ENCODE data around the gene CACNG5. TPM values are rescaled to one million over a fixed set of nuclear protein-coding genes. Genes with fewer than 3 reads are reported as not detected.
"Not testable (repeated sequence)": the region's sequence is repeated elsewhere in the genome, so short reads cannot be mapped to it uniquely, and the experiment has no call there.

CACNG5 gene
- total and polyA plus RNA-seq, 2 donors (not counting 1 experiment from before 2014, with no cell fraction given), result not detected

DNA sequence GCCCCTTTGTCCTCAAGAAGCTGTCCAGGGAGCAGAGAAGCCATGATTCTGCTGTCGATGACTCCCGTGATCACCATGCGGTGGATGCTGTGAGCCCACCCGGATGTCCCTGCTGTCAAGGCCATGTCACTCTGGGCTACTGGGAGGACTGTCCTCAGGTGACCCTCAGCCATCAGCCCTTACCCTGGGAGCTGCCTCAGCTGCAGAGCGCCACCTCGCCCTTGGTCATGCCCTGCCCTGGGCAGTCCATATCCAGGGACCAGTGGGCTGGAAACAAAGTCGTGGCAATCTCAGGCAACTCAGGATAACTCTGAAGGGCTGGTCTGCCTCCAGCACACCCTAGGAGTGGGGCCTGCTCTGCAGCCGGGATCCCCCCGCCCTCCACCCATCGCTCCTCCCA is 63.6 kb downstream of the CACNG5 start:
- no peak overlapping the region for H3K27ac ChIP-seq (ENCODE audit: insufficient read depth, low read length)
- no peaks in the 10 kb centered on the region for H3K4me1 ChIP-seq (ENCODE audit: control insufficient read depth, extremely low read depth, insufficient read depth, low read length)
- H3K79me2 ChIP-seq (ENCODE audit: control insufficient read depth, insufficient read depth, low read length), result no peaks in the 10 kb centered on the region
- no peak overlapping the region for H3K9ac ChIP-seq (ENCODE audit: insufficient read depth, low read length)
- no peak for TF ChIP-seq EZH2 (IDR thresholded peaks at IDR 0.05; ENCODE audit: low read length, missing control alignments)
- TF ChIP-seq, protein P1, sequence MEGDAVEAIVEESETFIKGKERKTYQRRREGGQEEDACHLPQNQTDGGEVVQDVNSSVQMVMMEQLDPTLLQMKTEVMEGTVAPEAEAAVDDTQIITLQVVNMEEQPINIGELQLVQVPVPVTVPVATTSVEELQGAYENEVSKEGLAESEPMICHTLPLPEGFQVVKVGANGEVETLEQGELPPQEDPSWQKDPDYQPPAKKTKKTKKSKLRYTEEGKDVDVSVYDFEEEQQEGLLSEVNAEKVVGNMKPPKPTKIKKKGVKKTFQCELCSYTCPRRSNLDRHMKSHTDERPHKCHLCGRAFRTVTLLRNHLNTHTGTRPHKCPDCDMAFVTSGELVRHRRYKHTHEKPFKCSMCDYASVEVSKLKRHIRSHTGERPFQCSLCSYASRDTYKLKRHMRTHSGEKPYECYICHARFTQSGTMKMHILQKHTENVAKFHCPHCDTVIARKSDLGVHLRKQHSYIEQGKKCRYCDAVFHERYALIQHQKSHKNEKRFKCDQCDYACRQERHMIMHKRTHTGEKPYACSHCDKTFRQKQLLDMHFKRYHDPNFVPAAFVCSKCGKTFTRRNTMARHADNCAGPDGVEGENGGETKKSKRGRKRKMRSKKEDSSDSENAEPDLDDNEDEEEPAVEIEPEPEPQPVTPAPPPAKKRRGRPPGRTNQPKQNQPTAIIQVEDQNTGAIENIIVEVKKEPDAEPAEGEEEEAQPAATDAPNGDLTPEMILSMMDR (conservative IDR thresholded peaks at IDR 0.05 in 1 of 2, IDR thresholded peaks at IDR 0.05 in 1 of 2; ENCODE audit: low read depth in 1 of 2, low read length in 2 of 2), result no peak
- DNase-seq (ENCODE audit: low read depth in 2 of 2), result no peak
- H3K4me2 ChIP-seq (ENCODE audit: extremely low read depth, insufficient read depth, low read length), result no peak overlapping the region
- H2AFZ ChIP-seq (ENCODE audit: low read length), result no peak overlapping the region
- H3K9me3 ChIP-seq (ENCODE audit: control insufficient read depth, insufficient read depth, low read depth, low read length), result no peaks in the 10 kb centered on the region
- no peaks in the 10 kb centered on the region for H3K36me3 ChIP-seq (ENCODE audit: control insufficient read depth, insufficient read depth, low read length)
- no peaks in the 10 kb centered on the region for H4K20me1 ChIP-seq (ENCODE audit: control insufficient read depth, extremely low read depth, insufficient read depth, low read length)
- H3K27me3 ChIP-seq (ENCODE audit: control insufficient read depth, insufficient read depth, low read length), result peaks cover 6% of the 10 kb centered on the region
- no peak overlapping the region for H3K4me3 ChIP-seq (replicated peaks in 1 of 4; ENCODE audit: control extremely low read depth in 1 of 4, insufficient read depth in 1 of 4, low read depth in 3 of 4, low read length in 4 of 4)

DNA sequence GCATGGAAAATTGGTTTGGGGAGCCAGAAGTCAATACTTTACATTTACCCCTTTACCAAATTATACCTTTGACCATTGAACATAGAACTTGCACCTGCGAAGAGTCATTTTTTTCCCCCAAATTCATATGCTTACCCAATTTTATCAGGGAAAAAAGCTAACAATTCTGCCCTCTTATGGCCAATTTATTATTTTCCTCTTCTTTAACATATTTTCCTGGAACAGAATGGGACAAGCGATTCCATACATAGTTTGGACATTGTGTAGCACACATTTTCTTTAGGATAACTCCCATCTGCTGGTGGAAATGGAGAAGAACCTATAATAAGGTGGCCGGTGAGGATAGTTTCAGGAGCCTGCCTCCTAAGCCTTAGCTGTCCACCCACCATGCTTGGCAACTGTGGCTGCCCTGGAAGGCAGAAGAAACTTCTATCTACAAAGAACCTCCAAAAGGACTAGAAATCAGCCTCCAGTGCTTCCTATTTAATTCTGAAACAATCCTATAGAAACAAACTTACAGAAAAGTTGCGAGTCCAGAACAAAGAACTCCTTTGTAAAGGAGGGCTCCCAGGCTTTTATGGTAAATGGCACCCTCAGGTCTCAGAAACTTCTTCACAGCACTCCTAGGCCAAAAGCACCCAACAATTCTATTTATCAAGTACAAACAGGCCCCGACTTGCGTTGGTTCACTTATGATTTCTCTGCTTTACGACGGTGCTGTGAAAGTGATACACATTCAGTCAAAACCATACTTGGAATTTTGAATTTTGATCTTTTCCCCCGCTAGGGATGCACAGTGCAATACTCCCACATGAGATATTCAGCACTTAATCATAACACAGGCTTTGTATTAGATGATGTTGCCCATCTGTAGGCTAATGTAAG is 65.5 kb downstream of the CACNG5 start:
- H3K9me3 ChIP-seq (ENCODE audit: control insufficient read depth, insufficient read depth, low read depth, low read length), result no peaks in the 10 kb centered on the region
- H3K4me3 ChIP-seq (replicated peaks in 1 of 4; ENCODE audit: control extremely low read depth in 1 of 4, insufficient read depth in 1 of 4, low read depth in 3 of 4, low read length in 4 of 4), result no peak overlapping the region
- H3K4me2 ChIP-seq (ENCODE audit: extremely low read depth, insufficient read depth, low read length), result no peak overlapping the region
- H3K36me3 ChIP-seq (ENCODE audit: control insufficient read depth, insufficient read depth, low read length), result no peaks in the 10 kb centered on the region
- no peaks in the 10 kb centered on the region for H3K79me2 ChIP-seq (ENCODE audit: control insufficient read depth, insufficient read depth, low read length)
- H3K4me1 ChIP-seq (ENCODE audit: control insufficient read depth, extremely low read depth, insufficient read depth, low read length), result peaks cover 8% of the 10 kb centered on the region
- no peak overlapping the region for H3K27ac ChIP-seq (ENCODE audit: insufficient read depth, low read length)
- H3K27me3 ChIP-seq (ENCODE audit: control insufficient read depth, insufficient read depth, low read length), result peaks cover 11% of the 10 kb centered on the region
- peak; percentile 11 to 37 for DNase-seq (ENCODE audit: low read depth in 2 of 2)
- H4K20me1 ChIP-seq (ENCODE audit: control insufficient read depth, extremely low read depth, insufficient read depth, low read length), result no peaks in the 10 kb centered on the region
- TF ChIP-seq, protein P1 (conservative IDR thresholded peaks at IDR 0.05 in 1 of 2, IDR thresholded peaks at IDR 0.05 in 1 of 2; ENCODE audit: low read depth in 1 of 2, low read length in 2 of 2), result peak; percentile 10 to 39
- TF ChIP-seq EZH2 (IDR thresholded peaks at IDR 0.05; ENCODE audit: low read length, missing control alignments), result no peak
- no peak overlapping the region for H3K9ac ChIP-seq (ENCODE audit: insufficient read depth, low read length)
- no peak overlapping the region for H2AFZ ChIP-seq (ENCODE audit: low read length)

DNA sequence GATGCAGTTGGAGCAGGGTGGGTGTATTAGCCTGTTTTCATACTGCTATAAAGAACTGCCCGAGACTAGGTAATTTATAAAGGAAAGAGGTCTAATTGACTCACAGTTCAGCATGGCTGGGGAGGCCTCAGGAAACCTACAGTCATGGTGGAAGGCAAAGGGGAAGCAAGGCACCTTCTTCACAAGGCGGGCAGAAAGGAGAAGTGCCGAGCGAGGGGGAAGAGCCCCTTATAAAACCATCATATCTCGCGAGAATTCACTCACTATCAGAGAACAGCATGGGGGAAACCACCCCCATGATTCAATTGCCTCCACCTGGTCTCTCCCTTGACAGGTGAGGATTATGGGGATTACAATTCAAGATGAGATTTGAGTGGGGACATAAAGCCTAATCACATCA is 68.4 kb downstream of the CACNG5 start:
- H3K27me3 ChIP-seq (ENCODE audit: control insufficient read depth, insufficient read depth, low read length), result peaks cover 11% of the 10 kb centered on the region
- not testable (repeated sequence) for H3K9ac ChIP-seq (ENCODE audit: insufficient read depth, low read length); H3K27ac ChIP-seq (ENCODE audit: insufficient read depth, low read length); H3K36me3 ChIP-seq (ENCODE audit: control insufficient read depth, insufficient read depth, low read length); H3K79me2 ChIP-seq (ENCODE audit: control insufficient read depth, insufficient read depth, low read length); H3K4me3 ChIP-seq (replicated peaks in 1 of 4; ENCODE audit: control extremely low read depth in 1 of 4, insufficient read depth in 1 of 4, low read depth in 3 of 4, low read length in 4 of 4); H3K4me2 ChIP-seq (ENCODE audit: extremely low read depth, insufficient read depth, low read length); DNase-seq (ENCODE audit: low read depth in 2 of 2); H2AFZ ChIP-seq (ENCODE audit: low read length); H4K20me1 ChIP-seq (ENCODE audit: control insufficient read depth, extremely low read depth, insufficient read depth, low read length); H3K9me3 ChIP-seq (ENCODE audit: control insufficient read depth, insufficient read depth, low read depth, low read length)
- H3K4me1 ChIP-seq (ENCODE audit: control insufficient read depth, extremely low read depth, insufficient read depth, low read length), result peaks cover 11% of the 10 kb centered on the region

All from fibroblast of lung (primary cell).